ENCODE data around the gene APOH.

APOH gene

GRCh38 chr17:66234611-66235010, 5.4 kb upstream of the APOH start:
- no peak for DNase-seq

- no peak for DNase-seq
These were observed 4.0 kb upstream of the APOH start for GRCh38 chr17:66233023-66233753.

- no peak for DNase-seq
These were observed 1.8 kb upstream of the APOH start for GRCh38 chr17:66230922-66231591.

- no peak for DNase-seq
These were observed 746 bp upstream of the APOH start for GRCh38 chr17:66229783-66230538.

GRCh38 chr17:66227212-66228045, 1.8 kb downstream of the APOH start:
- DNase-seq, result no peak

- no peak for DNase-seq
These were observed 6.3 kb downstream of the APOH start for GRCh38 chr17:66222798-66223350.

- DNase-seq, result no peak
These were observed 7.3 kb downstream of the APOH start for GRCh38 chr17:66221755-66222530.

- DNase-seq, result no peak
These were observed 7.9 kb downstream of the APOH start for GRCh38 chr17:66221343-66221742.

GRCh38 chr17:66220079-66220835, 9.0 kb downstream of the APOH start:
- DNase-seq, result no peak

- no peak for DNase-seq
These were observed 13.7 kb downstream of the APOH start for GRCh38 chr17:66215529-66215911.

GRCh38 chr17:66214884-66215528, 14.2 kb downstream of the APOH start:
- no peak for DNase-seq

GRCh38 chr17:66211047-66211810, 18.0 kb downstream of the APOH start:
- DNase-seq, result no peak

- DNase-seq, result no peak
These were observed 19.0 kb downstream of the APOH start for GRCh38 chr17:66210208-66210574.

- DNase-seq, result no peak
These were observed 21.3 kb downstream of the APOH start for GRCh38 chr17:66207936-66208335.

- no peak for DNase-seq
These were observed 25.8 kb downstream of the APOH start for GRCh38 chr17:66203274-66204015.

- DNase-seq, result no peak
These were observed 28.5 kb downstream of the APOH start for GRCh38 chr17:66200685-66201092.

GRCh38 chr17:66198242-66198641, 31.0 kb downstream of the APOH start:
- DNase-seq, result no peak

GRCh38 chr17:66192378-66192687, 36.9 kb downstream of the APOH start:
- no peak for DNase-seq

Measured in activated CD8-positive, alpha-beta memory T cell treated with anti-CD3 and anti-CD28 coated beads for 24 hours (primary cell).